Gastrocnemius medialis (tissue), 4 donors: Measurements from ENCODE around the gene THOC5. TPM values are rescaled to one million over a fixed set of nuclear protein-coding genes. Genes with fewer than 3 reads are reported as not detected.

Experiments used
- ATAC-seq, 2 donors: fragments of 150-250 bp; one replicate each; pipeline ENCODE4 v1.9.1; 2016
- DNase-seq, 2 donors: peaks; one replicate each; pipeline ENCODE4 v3.0.0-alpha.2; 2019
- H3K27ac ChIP-seq, 4 donors: fragments of 200-600 bp; sonication (generic); 1 replicate in 1 of 4; 2 replicates in 3 of 4; pipeline ENCODE4 v1.5.1; 2016 to 2018; ENCODE audit warnings: mild to moderate bottlenecking in 2 of 4, moderate library complexity in 1 of 4
- H3K27me3 ChIP-seq, 3 donors: fragments of 200-600 bp; sonication (generic) in 2 of 3; 1 replicate in 1 of 3; 2 replicates in 2 of 3; pipeline versions ENCODE4 v1.5.1 to v1.6.0; 2016 to 2019; ENCODE audit warnings: mild to moderate bottlenecking in 1 of 3, moderate library complexity in 1 of 3
- H3K36me3 ChIP-seq, 2 donors: fragments of 200-600 bp; sonication (generic) in 1 of 2; one replicate each; pipeline ENCODE4 v1.5.1; 2017 to 2018
- H3K4me1 ChIP-seq, 2 donors: fragments of 200-600 bp; sonication (generic) in 1 of 2; one replicate each; pipeline ENCODE4 v1.5.1; 2016 to 2017; ENCODE audit warnings: mild to moderate bottlenecking in 2 of 2
- H3K4me3 ChIP-seq, 4 donors: fragments of 200-600 bp; sonication (generic) in 3 of 4; 1 replicate in 1 of 4; 2 replicates in 3 of 4; pipeline ENCODE4 v1.5.1; 2016 to 2019; ENCODE audit warnings: mild to moderate bottlenecking in 2 of 4
- H3K9me3 ChIP-seq, 3 donors: fragments of 200-600 bp; sonication (generic) in 2 of 3; 1 replicate in 1 of 3; 2 replicates in 2 of 3; pipeline ENCODE4 v1.5.1; 2016 to 2019
- POLR2A ChIP-seq, 2 donors: fragments of 450-650 bp; IDR thresholded peaks; one replicate each; pipeline ENCODE4 v1.6.1; 2017; ENCODE audit warnings: antibody characterized with exemption in 2 of 2, mild to moderate bottlenecking in 2 of 2, moderate library complexity in 2 of 2
- in situ Hi-C, 4 donors: fragments of 200-750 bp; cut with MboI; loops; one replicate each; pipeline versions ENCODE4 v1.15.0 to v1.8.0; 2017; ENCODE audit warnings: low sequenced_read_pairs in 4 of 4
- intact Hi-C: fragments of 100-400 bp; cut with DNase I; formaldehyde crosslinking; loops from one replicate; pipeline ENCODE4 v1.15.1; 2023; ENCODE audit warnings: low total_unique reads
- total RNA-seq, 4 donors: library from RNA; depleted of rRNA; stranded (reverse); fragments of >200 nt; gene quantifications; one replicate each; pipeline versions ENCODE4 v1.1.0 to v1.2.3, GENCODE V29; 2016
- TF ChIP-seq, protein P1 (sequence below), 5 experiments: fragments of 450-650 bp in 3 of 5; fragments of 200-600 bp in 2 of 5; sonication (generic) in 2 of 5; IDR thresholded peaks in 4 of 5; conservative IDR thresholded peaks in 1 of 5; 1 replicate in 4 of 5; 2 replicates in 1 of 5; pipeline ENCODE4 v1.5.1; 2016 to 2019; ENCODE audit warnings: antibody characterized with exemption in 5 of 5, mild to moderate bottlenecking in 3 of 5, moderate library complexity in 3 of 5

The THOC5 gene
- total RNA-seq, 4 donors from 2014 or later, result 38.4 to 71.4 (median 56.3) TPM

DNA sequence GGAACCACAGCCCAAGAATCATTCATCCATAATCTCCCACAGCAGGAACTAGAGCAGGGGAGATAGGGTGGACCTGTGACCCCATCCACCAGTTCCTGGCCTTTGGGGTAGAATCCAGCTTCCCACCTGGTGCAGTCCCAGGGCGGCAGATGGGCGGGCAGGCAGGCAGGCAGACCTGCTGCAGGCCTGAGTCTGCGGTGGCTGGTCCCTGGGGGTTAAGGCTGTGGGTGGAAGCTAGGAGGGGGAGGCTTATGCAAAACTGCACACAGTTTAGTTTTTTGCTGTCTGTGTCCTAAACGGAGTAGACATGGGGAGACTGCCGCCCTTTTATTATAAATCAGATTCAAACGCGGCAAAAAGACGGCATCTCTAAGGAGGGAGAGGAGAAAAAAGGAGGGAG is 78.0 kb downstream of the THOC5 start:
- no peak for ATAC-seq
- peaks cover 25 to 38% (median 27%) of the 10 kb centered on the region in 3 donors for H3K27me3 ChIP-seq
- no peaks in the 10 kb centered on the region for H3K36me3 ChIP-seq
- intact Hi-C loops (no loop called here), in situ Hi-C loops (no loop called here)
- no peak for TF ChIP-seq POLR2A (IDR thresholded peaks at IDR 0.05)
- TF ChIP-seq, protein P1, sequence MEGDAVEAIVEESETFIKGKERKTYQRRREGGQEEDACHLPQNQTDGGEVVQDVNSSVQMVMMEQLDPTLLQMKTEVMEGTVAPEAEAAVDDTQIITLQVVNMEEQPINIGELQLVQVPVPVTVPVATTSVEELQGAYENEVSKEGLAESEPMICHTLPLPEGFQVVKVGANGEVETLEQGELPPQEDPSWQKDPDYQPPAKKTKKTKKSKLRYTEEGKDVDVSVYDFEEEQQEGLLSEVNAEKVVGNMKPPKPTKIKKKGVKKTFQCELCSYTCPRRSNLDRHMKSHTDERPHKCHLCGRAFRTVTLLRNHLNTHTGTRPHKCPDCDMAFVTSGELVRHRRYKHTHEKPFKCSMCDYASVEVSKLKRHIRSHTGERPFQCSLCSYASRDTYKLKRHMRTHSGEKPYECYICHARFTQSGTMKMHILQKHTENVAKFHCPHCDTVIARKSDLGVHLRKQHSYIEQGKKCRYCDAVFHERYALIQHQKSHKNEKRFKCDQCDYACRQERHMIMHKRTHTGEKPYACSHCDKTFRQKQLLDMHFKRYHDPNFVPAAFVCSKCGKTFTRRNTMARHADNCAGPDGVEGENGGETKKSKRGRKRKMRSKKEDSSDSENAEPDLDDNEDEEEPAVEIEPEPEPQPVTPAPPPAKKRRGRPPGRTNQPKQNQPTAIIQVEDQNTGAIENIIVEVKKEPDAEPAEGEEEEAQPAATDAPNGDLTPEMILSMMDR (IDR thresholded peaks at IDR 0.05 in 4 of 5, conservative IDR thresholded peaks at IDR 0.05 in 1 of 5), result no peak
- H3K4me1 ChIP-seq, result peaks cover 0 to under 1% of the 10 kb centered on the region in 2 donors
- no peak overlapping the region for H3K27ac ChIP-seq
- no peak overlapping the region for H3K4me3 ChIP-seq
- DNase-seq, result no peak
- H3K9me3 ChIP-seq, result no peaks in the 10 kb centered on the region

DNA sequence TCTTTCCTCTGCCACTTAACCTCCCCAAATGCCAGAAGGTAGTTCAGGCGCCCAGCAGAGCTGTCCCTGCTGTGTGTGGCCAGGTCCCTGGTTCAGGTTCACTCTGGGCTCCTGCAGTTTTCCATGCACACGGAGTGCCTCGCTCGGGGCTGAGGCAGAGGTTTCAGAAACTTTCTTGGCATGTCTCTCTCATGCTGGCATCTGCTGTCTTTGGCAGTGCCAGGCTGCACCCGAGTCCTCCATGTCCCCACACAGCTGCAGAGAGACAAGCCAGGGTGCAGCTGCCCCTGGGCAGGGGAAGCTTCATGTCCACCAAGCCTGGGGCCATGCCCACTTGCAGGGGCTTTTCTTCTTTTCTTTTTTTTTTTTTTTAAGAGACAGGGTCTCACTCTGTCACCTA is 80.6 kb downstream of the THOC5 start:
- Histone ChIP-seq H3K4me1 (peaks cover 0 to 7% of the 10 kb centered on the region in 2 donors), H3K9me3 (no peaks in the 10 kb centered on the region), H3K36me3 (no peaks in the 10 kb centered on the region), H3K27me3 (peaks cover 9 to 26% (median 13%) of the 10 kb centered on the region in 3 donors), H3K27ac (no peak overlapping the region), H3K4me3 (no peak overlapping the region)
- intact Hi-C loops (no loop called here), in situ Hi-C loops (no loop called here)
- no peak for DNase-seq
- TF ChIP-seq, protein P1 (IDR thresholded peaks at IDR 0.05 in 4 of 5, conservative IDR thresholded peaks at IDR 0.05 in 1 of 5), result no peak
- TF ChIP-seq POLR2A (IDR thresholded peaks at IDR 0.05), result no peak
- no peak for ATAC-seq

DNA sequence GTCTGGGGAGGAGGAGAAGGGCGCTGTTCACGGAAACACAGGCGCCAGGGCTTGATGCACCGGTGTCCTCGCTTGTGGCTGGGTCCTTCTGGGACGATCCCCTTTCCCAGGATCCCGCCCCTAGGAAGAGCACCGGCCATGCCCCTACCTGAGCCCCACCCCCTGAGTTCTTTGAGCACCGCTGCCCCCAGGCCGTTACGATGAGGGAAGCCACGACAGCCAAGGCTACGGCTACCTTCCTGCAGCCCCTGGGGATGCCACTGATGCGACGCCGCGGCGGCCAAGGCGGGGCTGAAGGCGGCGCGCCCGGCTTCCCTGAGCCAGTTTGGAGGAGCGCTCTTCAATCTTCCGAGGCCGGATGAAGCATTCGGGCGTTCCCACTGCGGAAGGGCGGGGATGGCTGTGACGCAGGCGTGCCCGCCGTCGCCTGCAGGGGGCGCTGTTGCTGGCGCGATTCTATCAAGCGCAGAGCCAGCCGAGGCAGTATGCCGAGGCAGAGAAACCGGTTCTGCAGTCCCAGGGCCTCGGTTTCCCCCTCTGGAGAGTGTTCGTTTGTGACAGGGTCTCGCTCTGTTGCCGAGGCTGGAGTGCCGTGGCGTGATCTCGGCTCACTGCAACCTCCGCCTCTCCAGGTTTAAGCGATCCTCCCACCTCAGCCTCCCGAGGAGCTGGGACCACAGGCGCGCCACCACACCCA is 83.2 kb downstream of the THOC5 start:
- ATAC-seq, result peak in 1 of 2 donors; percentile 30
- H3K27me3 ChIP-seq, result peaks cover 6 to 18% (median 13%) of the 10 kb centered on the region in 3 donors
- H3K4me3 ChIP-seq, result peak overlapping the region; percentile 13 to 36 (median 26)
- in situ Hi-C loops (no loop called here), intact Hi-C loops (no loop called here)
- no peaks in the 10 kb centered on the region for H3K9me3 ChIP-seq
- no peak for DNase-seq
- TF ChIP-seq, protein P1 (IDR thresholded peaks at IDR 0.05 in 4 of 5, conservative IDR thresholded peaks at IDR 0.05 in 1 of 5), result peak; percentile 10 to 66 (median 48)
- TF ChIP-seq POLR2A (IDR thresholded peaks at IDR 0.05), result no peak
- peaks cover 0 to 7% of the 10 kb centered on the region in 2 donors for H3K4me1 ChIP-seq
- no peak overlapping the region for H3K27ac ChIP-seq
- no peaks in the 10 kb centered on the region for H3K36me3 ChIP-seq

DNA sequence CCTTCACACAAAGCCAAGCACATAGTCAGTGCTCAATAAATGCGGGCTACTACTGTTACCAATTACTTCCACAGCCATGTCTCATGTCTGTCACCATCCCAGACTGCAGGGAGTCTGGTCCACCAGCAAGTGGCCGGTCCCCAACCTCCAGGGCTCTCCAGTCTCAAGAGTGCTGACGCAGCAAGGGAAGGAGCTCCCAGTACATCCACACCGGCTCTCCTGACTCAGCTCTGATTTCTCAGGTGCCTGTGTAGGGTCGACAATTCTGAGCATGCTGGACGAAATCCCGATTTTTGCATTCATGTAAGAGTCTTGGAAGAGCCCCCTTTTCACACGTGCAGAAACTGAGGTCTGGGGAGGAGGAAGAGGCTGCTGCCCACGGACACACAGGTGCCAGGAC is 83.8 kb downstream of the THOC5 start:
- Histone ChIP-seq H3K4me3 (no peak overlapping the region), H3K27ac (no peak overlapping the region), H3K4me1 (peaks cover 0 to 7% of the 10 kb centered on the region in 2 donors), H3K36me3 (no peaks in the 10 kb centered on the region), H3K27me3 (peaks cover 6 to 18% (median 13%) of the 10 kb centered on the region in 3 donors), H3K9me3 (no peaks in the 10 kb centered on the region)
- in situ Hi-C loops, result no loop called here
- no peak for TF ChIP-seq POLR2A (IDR thresholded peaks at IDR 0.05)
- TF ChIP-seq, protein P1 (IDR thresholded peaks at IDR 0.05 in 4 of 5, conservative IDR thresholded peaks at IDR 0.05 in 1 of 5), result no peak
- ATAC-seq, result no peak
- intact Hi-C loops, result no loop called here
- no peak for DNase-seq
